Panc1 (cell line): ENCODE results near the gene HSP90AB1. TPM values are rescaled to one million over a fixed set of nuclear protein-coding genes. Genes with fewer than 3 reads are reported as not detected.

Experiments
- ATAC-seq: fragments of 200-7000 bp; cut with Tn5 transposase; 2 replicates; pipeline ENCODE4 v1.9.1; 2020; ENCODE audit warnings: mild to moderate bottlenecking, moderate library complexity
- BruUV-seq: library from RNA; stranded (reverse); fragments of 400-500 nt; replicated peaks from 2 replicates; lab custom pipeline; 2021; lab: Mats Ljungman, UMichigan
- CTCF ChIA-PET: fragments of 300-600 bp; sonication (Branson Sonifier 250); formaldehyde crosslinking; loops from one replicate; lab custom pipeline; 2022; ENCODE audit warnings: antibody characterized with exemption; lab: Charles Lee
- POLR2A ChIA-PET: fragments of 300-600 bp; sonication (Branson Sonifier 250); formaldehyde crosslinking; loops from one replicate; lab custom pipeline; 2022; ENCODE audit warnings: antibody characterized with exemption; lab: Charles Lee
- DNase-seq: peaks from one replicate; pipeline ENCODE4 v3.0.0-alpha.2; 2010; ENCODE audit warnings: low read depth, low spot score
- H3K27ac ChIP-seq: 2 replicates; pipeline ENCODE4 v1.5.1; 2011; ENCODE audit warnings: mild to moderate bottlenecking, low read length, inconsistent platforms
- H3K27me3 ChIP-seq: fragments of 200-500 bp; sonication (Bioruptor generic); 2 replicates; pipeline ENCODE4 v1.6.0; 2014; ENCODE audit warnings: low read length, inconsistent platforms; ENCODE audit not compliant: control insufficient read depth, insufficient read depth
- H3K36me3 ChIP-seq: fragments of 200-500 bp; sonication (Bioruptor generic); 2 replicates; pipeline ENCODE4 v1.5.1; 2014; ENCODE audit warnings: inconsistent platforms, mild to moderate bottlenecking, low read length, moderate library complexity; ENCODE audit not compliant: control insufficient read depth, insufficient read depth
- H3K4me1 ChIP-seq: 2 replicates; pipeline ENCODE4 v1.5.1; 2011; ENCODE audit warnings: inconsistent platforms, mild to moderate bottlenecking, low read length, moderate library complexity; ENCODE audit not compliant: control insufficient read depth, insufficient read depth
- H3K4me3 ChIP-seq, 2 experiments: 2 replicates each; pipeline ENCODE4 v1.5.1; 2011 to 2012; ENCODE audit warnings: low read depth in 2 of 2, low read length in 2 of 2, mild to moderate bottlenecking in 2 of 2, inconsistent platforms in 1 of 2, moderate library complexity in 1 of 2
- H3K9me3 ChIP-seq: fragments of 200-500 bp; sonication (Bioruptor generic); 2 replicates; pipeline ENCODE4 v1.5.1; 2014; ENCODE audit warnings: low read depth, mild to moderate bottlenecking, inconsistent platforms, low read length, moderate library complexity; ENCODE audit not compliant: control insufficient read depth, insufficient read depth
- POLR2AphosphoS5 ChIP-seq: IDR thresholded peaks from 2 replicates; pipeline ENCODE4 v1.6.1; 2012; ENCODE audit warnings: mild to moderate bottlenecking, low read depth, low read length, moderate library complexity
- SIN3A ChIP-seq: IDR thresholded peaks from 2 replicates; pipeline ENCODE4 v1.6.1; 2012; ENCODE audit warnings: low read depth, mild to moderate bottlenecking, low read length, moderate library complexity, borderline replicate concordance; ENCODE audit not compliant: insufficient read depth
- TCF7L2 ChIP-seq: IDR thresholded peaks from 2 replicates; pipeline ENCODE4 v1.6.1; 2011; ENCODE audit warnings: mild to moderate bottlenecking, low read depth, low read length, inconsistent platforms
- in situ Hi-C: cut with HindIII; loops from 2 replicates; pipeline ENCODE4 v1.10.0; 2016; ENCODE audit warnings: low sequenced_read_pairs, low pct_unique_long_range_greater_than_20kb
- intact Hi-C: fragments of 100-400 bp; cut with micrococcal nuclease; formaldehyde crosslinking; loops from one replicate; pipeline ENCODE4 v1.10.0; 2022; ENCODE audit not compliant: unreplicated experiment
- total RNA-seq: library from RNA; stranded (reverse); gene quantifications from one replicate; pipeline ENCODE4 v1.2.1, GENCODE V29; 2021; ENCODE audit not compliant: unreplicated experiment
- TF ChIP-seq, protein P1 (sequence below): fragments of 450-650 bp; IDR thresholded peaks from 2 replicates; pipeline ENCODE4 v1.5.1; 2017; ENCODE audit warnings: mild to moderate bottlenecking
- TF ChIP-seq, protein P2 (sequence below), 2 experiments: IDR thresholded peaks; 2 replicates each; pipeline ENCODE4 v1.6.1; 2011 to 2012; ENCODE audit warnings: low read depth in 2 of 2, control low read depth in 1 of 2, low read length in 1 of 2, mild to moderate bottlenecking in 1 of 2, moderate library complexity in 1 of 2; ENCODE audit not compliant: insufficient read depth in 1 of 2

Gene HSP90AB1
- total RNA-seq, 1 experiment from 2014 or later, result 1,253 TPM

DNA sequence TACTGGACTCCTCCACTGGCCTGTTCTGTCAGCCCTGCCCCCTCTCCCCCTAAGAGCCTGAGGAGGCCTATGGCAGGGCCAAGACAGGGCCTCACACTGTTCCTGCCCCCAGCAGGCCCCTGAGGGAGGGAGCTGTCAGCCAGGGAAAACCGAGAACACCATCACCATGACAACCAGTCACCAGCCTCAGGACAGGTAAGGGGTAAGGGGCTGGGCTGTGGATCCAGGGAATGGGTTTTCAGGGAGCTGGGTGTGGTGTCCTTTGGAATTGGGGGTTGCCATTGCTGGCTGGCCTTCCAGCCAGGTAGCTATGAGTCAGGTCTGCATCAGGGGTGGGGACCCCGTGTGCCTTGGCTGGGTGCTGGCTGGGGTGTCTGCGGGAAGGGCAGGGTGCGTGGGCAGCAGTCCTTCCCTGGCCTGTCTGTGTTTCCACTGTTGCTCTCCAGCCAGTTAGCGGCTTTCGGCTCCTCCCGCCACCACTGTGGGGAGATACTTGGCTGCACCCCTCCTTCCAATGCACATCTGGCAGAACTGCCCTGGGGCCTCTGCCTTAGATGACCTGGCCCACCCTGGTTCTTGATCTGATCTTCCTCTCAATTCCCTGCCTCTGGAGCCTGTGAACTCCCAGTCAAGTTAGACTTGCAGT is 19.6 kb upstream of the HSP90AB1 start:
- H3K9me3 ChIP-seq, result no peaks in the 10 kb centered on the region
- no TSS peak for BruUV-seq
- ATAC-seq (no peak), DNase-seq (no peak)
- peaks cover 5% of the 10 kb centered on the region for H3K36me3 ChIP-seq
- no peak overlapping the region for H3K4me3 ChIP-seq
- ChIA-PET POLR2A (interaction anchor here (0.6 to 0.8 kb wide), 3 partner anchors 29 to 131 kb away, joined by 3 to 5 read pairs (median 3); no protein-coding TSS in a partner anchor), CTCF (no interaction called here)
- no peaks in the 10 kb centered on the region for H3K27me3 ChIP-seq
- in situ Hi-C loops, result no loop called here
- TF ChIP-seq, protein P1, sequence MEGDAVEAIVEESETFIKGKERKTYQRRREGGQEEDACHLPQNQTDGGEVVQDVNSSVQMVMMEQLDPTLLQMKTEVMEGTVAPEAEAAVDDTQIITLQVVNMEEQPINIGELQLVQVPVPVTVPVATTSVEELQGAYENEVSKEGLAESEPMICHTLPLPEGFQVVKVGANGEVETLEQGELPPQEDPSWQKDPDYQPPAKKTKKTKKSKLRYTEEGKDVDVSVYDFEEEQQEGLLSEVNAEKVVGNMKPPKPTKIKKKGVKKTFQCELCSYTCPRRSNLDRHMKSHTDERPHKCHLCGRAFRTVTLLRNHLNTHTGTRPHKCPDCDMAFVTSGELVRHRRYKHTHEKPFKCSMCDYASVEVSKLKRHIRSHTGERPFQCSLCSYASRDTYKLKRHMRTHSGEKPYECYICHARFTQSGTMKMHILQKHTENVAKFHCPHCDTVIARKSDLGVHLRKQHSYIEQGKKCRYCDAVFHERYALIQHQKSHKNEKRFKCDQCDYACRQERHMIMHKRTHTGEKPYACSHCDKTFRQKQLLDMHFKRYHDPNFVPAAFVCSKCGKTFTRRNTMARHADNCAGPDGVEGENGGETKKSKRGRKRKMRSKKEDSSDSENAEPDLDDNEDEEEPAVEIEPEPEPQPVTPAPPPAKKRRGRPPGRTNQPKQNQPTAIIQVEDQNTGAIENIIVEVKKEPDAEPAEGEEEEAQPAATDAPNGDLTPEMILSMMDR, result no peak
- TF ChIP-seq TCF7L2 (no peak), SIN3A (no peak), POLR2AphosphoS5 (no peak)
- TF ChIP-seq, protein P2, sequence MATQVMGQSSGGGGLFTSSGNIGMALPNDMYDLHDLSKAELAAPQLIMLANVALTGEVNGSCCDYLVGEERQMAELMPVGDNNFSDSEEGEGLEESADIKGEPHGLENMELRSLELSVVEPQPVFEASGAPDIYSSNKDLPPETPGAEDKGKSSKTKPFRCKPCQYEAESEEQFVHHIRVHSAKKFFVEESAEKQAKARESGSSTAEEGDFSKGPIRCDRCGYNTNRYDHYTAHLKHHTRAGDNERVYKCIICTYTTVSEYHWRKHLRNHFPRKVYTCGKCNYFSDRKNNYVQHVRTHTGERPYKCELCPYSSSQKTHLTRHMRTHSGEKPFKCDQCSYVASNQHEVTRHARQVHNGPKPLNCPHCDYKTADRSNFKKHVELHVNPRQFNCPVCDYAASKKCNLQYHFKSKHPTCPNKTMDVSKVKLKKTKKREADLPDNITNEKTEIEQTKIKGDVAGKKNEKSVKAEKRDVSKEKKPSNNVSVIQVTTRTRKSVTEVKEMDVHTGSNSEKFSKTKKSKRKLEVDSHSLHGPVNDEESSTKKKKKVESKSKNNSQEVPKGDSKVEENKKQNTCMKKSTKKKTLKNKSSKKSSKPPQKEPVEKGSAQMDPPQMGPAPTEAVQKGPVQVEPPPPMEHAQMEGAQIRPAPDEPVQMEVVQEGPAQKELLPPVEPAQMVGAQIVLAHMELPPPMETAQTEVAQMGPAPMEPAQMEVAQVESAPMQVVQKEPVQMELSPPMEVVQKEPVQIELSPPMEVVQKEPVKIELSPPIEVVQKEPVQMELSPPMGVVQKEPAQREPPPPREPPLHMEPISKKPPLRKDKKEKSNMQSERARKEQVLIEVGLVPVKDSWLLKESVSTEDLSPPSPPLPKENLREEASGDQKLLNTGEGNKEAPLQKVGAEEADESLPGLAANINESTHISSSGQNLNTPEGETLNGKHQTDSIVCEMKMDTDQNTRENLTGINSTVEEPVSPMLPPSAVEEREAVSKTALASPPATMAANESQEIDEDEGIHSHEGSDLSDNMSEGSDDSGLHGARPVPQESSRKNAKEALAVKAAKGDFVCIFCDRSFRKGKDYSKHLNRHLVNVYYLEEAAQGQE (IDR thresholded peaks at IDR 0.05; ENCODE audit: insufficient read depth in 1 of 2, low read depth in 2 of 2, low read length in 1 of 2), result no peak
- peaks cover 52% of the 10 kb centered on the region for H3K4me1 ChIP-seq
- intact Hi-C loops, result no loop called here
- peak overlapping the region; percentile 51 for H3K27ac ChIP-seq

DNA sequence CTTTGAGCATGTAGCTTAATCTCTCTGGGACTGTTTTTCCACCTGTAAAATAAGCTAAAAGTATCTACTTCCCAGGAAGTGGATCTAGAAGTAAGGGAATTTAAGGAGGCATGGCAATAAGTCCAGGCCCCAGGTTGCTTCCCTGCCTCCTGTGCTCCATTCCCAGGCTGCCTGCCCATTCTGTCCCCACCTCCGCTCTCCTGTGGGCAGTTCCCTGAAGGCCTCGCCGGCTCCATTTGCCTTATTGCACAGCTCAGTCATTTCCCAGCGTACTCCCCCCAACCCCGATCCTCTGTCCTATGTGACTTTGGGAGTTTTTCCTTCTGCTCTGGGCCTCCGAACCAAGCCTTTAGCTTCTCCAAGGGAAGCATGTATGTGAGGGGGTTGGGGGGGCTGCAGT is 18.9 kb upstream of the HSP90AB1 start:
- Histone ChIP-seq H3K4me3 (no peak overlapping the region), H3K9me3 (no peaks in the 10 kb centered on the region), H3K27me3 (no peaks in the 10 kb centered on the region), H3K4me1 (peaks cover 52% of the 10 kb centered on the region), H3K36me3 (peaks cover 5% of the 10 kb centered on the region), H3K27ac (peak overlapping the region; percentile 51; the same call in 1 of the 2 replicates)
- ATAC-seq (no peak), DNase-seq (no peak)
- intact Hi-C loops (no loop called here), in situ Hi-C loops (no loop called here)
- CTCF ChIA-PET, result no interaction called here
- POLR2A ChIA-PET, result no interaction called here
- BruUV-seq, result no TSS peak
- TF ChIP-seq POLR2AphosphoS5 (no peak), SIN3A (no peak), TCF7L2 (no peak)
- TF ChIP-seq, protein P1, result no peak
- TF ChIP-seq, protein P2 (IDR thresholded peaks at IDR 0.05; ENCODE audit: insufficient read depth in 1 of 2, low read depth in 2 of 2, low read length in 1 of 2), result no peak
